PC-9 (cell line): ENCODE data around the gene HS3ST4. TPM values are rescaled to one million over a fixed set of nuclear protein-coding genes. Genes with fewer than 3 reads are reported as not detected.

ENCODE experiments used
- BruUV-seq: library from RNA; stranded (reverse); fragments of 400-500 nt; replicated peaks from 2 replicates; lab custom pipeline; 2021; lab: Mats Ljungman, UMichigan
- CTCF ChIA-PET: fragments of 300-600 bp; sonication (Branson Sonifier 250); formaldehyde crosslinking; loops from one replicate; lab custom pipeline; 2022; ENCODE audit warnings: antibody characterized with exemption; lab: Charles Lee
- POLR2A ChIA-PET: fragments of 300-600 bp; sonication (Branson Sonifier 250); formaldehyde crosslinking; loops from one replicate; lab custom pipeline; 2022; ENCODE audit warnings: antibody characterized with exemption; ENCODE audit not compliant: unreplicated experiment; lab: Charles Lee
- DNase-seq, 2 experiments: peaks; one replicate each; pipeline versions ENCODE4 v3.0.0 to v3.0.0-alpha.2; 2015 to 2022; ENCODE audit warnings: mixed read lengths in 1 of 2
- H2AFZ ChIP-seq: fragments of 200-600 bp; sonication (generic); 2 replicates; pipeline ENCODE4 v1.8.1; 2017; ENCODE audit warnings: antibody characterized with exemption
- H3F3A ChIP-seq: fragments of 200-600 bp; sonication (generic); 2 replicates; pipeline ENCODE4 v1.8.1; 2017; ENCODE audit warnings: antibody characterized with exemption, mild to moderate bottlenecking, low read depth; ENCODE audit not compliant: insufficient read depth
- H3K27ac ChIP-seq: fragments of 200-600 bp; sonication (generic); 2 replicates; pipeline ENCODE4 v1.6.1; 2016; ENCODE audit warnings: mixed run types
- H3K27me3 ChIP-seq: fragments of 200-600 bp; sonication (generic); 2 replicates; pipeline ENCODE4 v1.6.1; 2016; ENCODE audit warnings: low read depth, mixed run types; ENCODE audit not compliant: insufficient read depth
- H3K36me3 ChIP-seq: fragments of 200-600 bp; sonication (generic); 2 replicates; pipeline ENCODE4 v1.6.1; 2016; ENCODE audit warnings: low read depth, mixed run types
- H3K4me1 ChIP-seq: fragments of 200-600 bp; sonication (generic); replicated peaks from 2 replicates; pipeline ENCODE4 v1.6.1; 2016; ENCODE audit warnings: mixed run types; ENCODE audit not compliant: insufficient read depth
- H3K4me2 ChIP-seq: fragments of 200-600 bp; sonication (generic); 2 replicates; pipeline ENCODE4 v1.6.1; 2017; ENCODE audit warnings: mixed run types
- H3K4me3 ChIP-seq: fragments of 200-600 bp; sonication (generic); 2 replicates; pipeline ENCODE4 v1.6.1; 2016; ENCODE audit warnings: mixed run types
- H3K79me2 ChIP-seq: fragments of 200-600 bp; sonication (generic); 2 replicates; pipeline ENCODE4 v1.6.1; 2017; ENCODE audit warnings: low read depth, mixed run types
- H3K9me2 ChIP-seq: fragments of 200-600 bp; sonication (generic); 2 replicates; pipeline ENCODE4 v1.8.1; 2017; ENCODE audit warnings: mild to moderate bottlenecking; ENCODE audit not compliant: insufficient read depth
- H3K9me3 ChIP-seq: fragments of 200-600 bp; sonication (generic); 2 replicates; pipeline ENCODE4 v1.8.1; 2016; ENCODE audit warnings: low read depth; ENCODE audit not compliant: insufficient read depth
- H4K20me1 ChIP-seq: fragments of 200-600 bp; sonication (generic); 2 replicates; pipeline ENCODE4 v1.8.1; 2017; ENCODE audit not compliant: insufficient read depth
- EZH2 ChIP-seq: fragments of 200-600 bp; sonication (generic); IDR thresholded peaks from 2 replicates; pipeline ENCODE4 v1.8.0; 2017; ENCODE audit warnings: antibody characterized with exemption, low read depth
- intact Hi-C: fragments of 100-400 bp; cut with micrococcal nuclease; formaldehyde crosslinking; loops from one replicate; pipeline ENCODE4 v1.10.0; 2022; ENCODE audit not compliant: unreplicated experiment
- total RNA-seq: library from RNA; stranded (reverse); gene quantifications from 2 replicates; pipeline ENCODE4 v1.2.3, GENCODE V29; 2021
- TF ChIP-seq, protein P1 (sequence below): fragments of 200-600 bp; sonication (generic); conservative IDR thresholded peaks from 2 replicates; pipeline ENCODE4 v1.6.1; 2017; ENCODE audit warnings: mixed run types, antibody characterized with exemption, mild to moderate bottlenecking, moderate library complexity

Gene HS3ST4
- total RNA-seq, 1 experiment from 2014 or later, result not detected

DNA sequence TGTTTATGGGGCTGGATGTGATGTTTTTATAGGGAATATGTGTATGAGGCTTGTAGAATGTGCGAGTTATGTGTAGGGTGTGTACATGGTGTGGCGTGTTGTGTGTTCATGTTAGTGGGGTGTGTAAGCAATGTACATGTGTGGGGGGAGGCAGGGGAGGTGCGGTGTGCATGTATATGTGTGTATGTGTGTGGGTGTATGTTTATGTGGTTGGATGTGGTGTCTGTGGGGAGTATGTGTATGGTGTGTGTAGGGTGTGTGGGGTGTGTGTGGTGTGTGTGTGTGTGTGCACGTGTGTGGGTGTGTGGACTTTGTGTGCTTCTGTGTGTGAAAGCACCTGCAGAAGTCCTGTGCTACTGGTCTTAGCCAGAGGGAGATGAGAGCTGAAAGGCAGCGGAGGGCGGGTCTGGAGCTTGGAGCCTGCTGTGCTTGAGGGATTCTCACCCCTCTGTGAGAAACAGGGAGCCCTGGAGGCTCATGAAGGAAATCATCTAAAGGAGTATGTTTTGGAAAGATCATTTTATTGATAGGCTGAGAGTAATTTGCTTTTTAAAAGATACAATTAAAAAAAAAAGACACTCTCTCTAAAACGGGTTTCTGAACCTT lies 222.7 kb downstream of the HS3ST4 start:
- no peak overlapping the region for H3K4me2 ChIP-seq
- no peak overlapping the region for H2AFZ ChIP-seq
- TF ChIP-seq EZH2, result no peak
- TF ChIP-seq, protein P1, sequence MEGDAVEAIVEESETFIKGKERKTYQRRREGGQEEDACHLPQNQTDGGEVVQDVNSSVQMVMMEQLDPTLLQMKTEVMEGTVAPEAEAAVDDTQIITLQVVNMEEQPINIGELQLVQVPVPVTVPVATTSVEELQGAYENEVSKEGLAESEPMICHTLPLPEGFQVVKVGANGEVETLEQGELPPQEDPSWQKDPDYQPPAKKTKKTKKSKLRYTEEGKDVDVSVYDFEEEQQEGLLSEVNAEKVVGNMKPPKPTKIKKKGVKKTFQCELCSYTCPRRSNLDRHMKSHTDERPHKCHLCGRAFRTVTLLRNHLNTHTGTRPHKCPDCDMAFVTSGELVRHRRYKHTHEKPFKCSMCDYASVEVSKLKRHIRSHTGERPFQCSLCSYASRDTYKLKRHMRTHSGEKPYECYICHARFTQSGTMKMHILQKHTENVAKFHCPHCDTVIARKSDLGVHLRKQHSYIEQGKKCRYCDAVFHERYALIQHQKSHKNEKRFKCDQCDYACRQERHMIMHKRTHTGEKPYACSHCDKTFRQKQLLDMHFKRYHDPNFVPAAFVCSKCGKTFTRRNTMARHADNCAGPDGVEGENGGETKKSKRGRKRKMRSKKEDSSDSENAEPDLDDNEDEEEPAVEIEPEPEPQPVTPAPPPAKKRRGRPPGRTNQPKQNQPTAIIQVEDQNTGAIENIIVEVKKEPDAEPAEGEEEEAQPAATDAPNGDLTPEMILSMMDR, result no peak
- H3K79me2 ChIP-seq, result no peaks in the 10 kb centered on the region
- no peaks in the 10 kb centered on the region for H3K4me1 ChIP-seq
- no peaks in the 10 kb centered on the region for H3K36me3 ChIP-seq
- peaks cover 14% of the 10 kb centered on the region; the same call in 1 of the 2 replicates for H3K27me3 ChIP-seq
- H4K20me1 ChIP-seq, result no peaks in the 10 kb centered on the region
- intact Hi-C loops, result no loop called here
- no TSS peak for BruUV-seq
- H3K9me3 ChIP-seq, result no peaks in the 10 kb centered on the region
- H3K4me3 ChIP-seq, result no peak overlapping the region
- no peak overlapping the region for H3K27ac ChIP-seq
- H3K9me2 ChIP-seq, result no peaks in the 10 kb centered on the region
- ChIA-PET CTCF (no interaction called here), POLR2A (no interaction called here)
- no peak for DNase-seq
- no peaks in the 10 kb centered on the region for H3F3A ChIP-seq

DNA sequence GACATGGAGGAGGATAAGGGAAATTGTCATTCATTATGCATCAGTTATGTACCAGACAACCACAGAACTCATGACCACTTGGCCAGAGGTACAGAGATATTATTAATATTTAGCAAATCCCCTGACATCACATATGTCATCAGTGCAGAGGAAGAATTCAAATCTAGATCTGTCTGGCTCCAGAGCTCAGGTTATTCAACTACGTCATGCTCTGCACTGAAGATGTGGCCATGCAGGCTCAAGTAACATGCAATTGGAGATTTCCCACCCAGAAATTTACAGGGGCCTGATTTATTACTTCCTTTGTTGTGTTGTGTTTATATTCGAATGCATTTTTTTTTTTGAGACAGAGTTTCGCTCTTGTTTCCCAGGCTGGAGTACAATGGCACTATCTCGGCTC lies 224.3 kb downstream of the HS3ST4 start:
- CTCF ChIA-PET, result no interaction called here

DNA sequence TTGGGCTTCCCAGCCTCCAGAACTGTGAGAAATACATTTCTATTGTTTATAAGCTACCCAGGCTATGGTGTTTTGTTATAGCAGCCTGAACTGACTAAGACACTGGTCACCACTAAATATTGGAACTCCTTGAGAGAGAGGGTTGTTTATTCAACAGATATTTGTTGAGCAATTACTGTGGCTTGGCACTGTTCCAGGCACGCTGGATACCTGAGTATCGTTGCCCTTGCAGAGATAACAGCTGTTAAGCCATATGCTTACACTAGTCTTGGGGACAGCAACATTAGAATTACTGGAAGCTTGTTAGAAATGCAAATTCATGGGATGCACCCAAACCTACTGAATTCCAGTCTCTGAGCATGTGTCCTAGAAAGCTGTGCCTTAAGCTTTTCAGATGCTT lies 230.7 kb downstream of the HS3ST4 start:
- no peaks in the 10 kb centered on the region for H4K20me1 ChIP-seq
- no peak overlapping the region for H3K27ac ChIP-seq
- H3K9me3 ChIP-seq, result no peaks in the 10 kb centered on the region
- H3K79me2 ChIP-seq, result no peaks in the 10 kb centered on the region
- no peaks in the 10 kb centered on the region for H3K36me3 ChIP-seq
- peaks cover 9% of the 10 kb centered on the region for H3K27me3 ChIP-seq
- no peaks in the 10 kb centered on the region for H3K9me2 ChIP-seq
- TF ChIP-seq EZH2, result no peak
- TF ChIP-seq, protein P1, result no peak
- DNase-seq, result no peak
- CTCF ChIA-PET, result no interaction called here
- H2AFZ ChIP-seq, result no peak overlapping the region
- no peaks in the 10 kb centered on the region for H3K4me1 ChIP-seq
- POLR2A ChIA-PET, result no interaction called here
- no peak overlapping the region for H3K4me2 ChIP-seq
- BruUV-seq, result no TSS peak
- H3F3A ChIP-seq, result no peaks in the 10 kb centered on the region
- intact Hi-C loops, result no loop called here
- no peak overlapping the region for H3K4me3 ChIP-seq

More for the DNA sequence above, 224.3 kb downstream of the HS3ST4 start:
- Histone ChIP-seq H3F3A (no peaks in the 10 kb centered on the region), H3K9me2 (no peaks in the 10 kb centered on the region), H3K9me3 (no peaks in the 10 kb centered on the region), H2AFZ (no peak overlapping the region), H3K79me2 (no peaks in the 10 kb centered on the region), H3K27ac (no peak overlapping the region), H4K20me1 (no peaks in the 10 kb centered on the region), H3K4me2 (no peak overlapping the region), H3K4me3 (no peak overlapping the region), H3K36me3 (no peaks in the 10 kb centered on the region), H3K4me1 (no peaks in the 10 kb centered on the region), H3K27me3 (peaks cover 14% of the 10 kb centered on the region; the same call in 1 of the 2 replicates)
- no peak for DNase-seq
- intact Hi-C loops, result no loop called here
- no TSS peak for BruUV-seq
- TF ChIP-seq, protein P1, result no peak
- TF ChIP-seq EZH2, result no peak
- POLR2A ChIA-PET, result no interaction called here
